Osteoblast (primary cell): ENCODE results near the gene GALNT2. TPM values are rescaled to one million over a fixed set of nuclear protein-coding genes. Genes with fewer than 3 reads are reported as not detected.

Experiments
- DNase-seq: peaks from one replicate; pipeline ENCODE4 v3.0.0; 2011; ENCODE audit warnings: low spot score, mixed read lengths; ENCODE audit not compliant: insufficient read length; ENCODE audit errors: missing footprints
- H2AFZ ChIP-seq: 2 replicates; pipeline ENCODE4 v1.6.0; 2011; ENCODE audit warnings: mild to moderate bottlenecking, low read length
- H3K27ac ChIP-seq: 2 replicates; pipeline ENCODE4 v1.5.1; 2011; ENCODE audit warnings: mild to moderate bottlenecking, low read depth, low read length, moderate library complexity
- H3K27me3 ChIP-seq: 2 replicates; pipeline ENCODE4 v1.6.0; 2012; ENCODE audit warnings: mild to moderate bottlenecking, control low read depth, inconsistent platforms, low read length, moderate library complexity; ENCODE audit not compliant: insufficient read depth
- H3K36me3 ChIP-seq: 2 replicates; pipeline ENCODE4 v1.5.1; 2011; ENCODE audit warnings: mild to moderate bottlenecking, low read length, control low read depth, moderate library complexity; ENCODE audit not compliant: insufficient read depth
- H3K4me1 ChIP-seq: 2 replicates; pipeline ENCODE4 v1.5.1; 2011; ENCODE audit warnings: mild to moderate bottlenecking, low read length, control low read depth, moderate library complexity; ENCODE audit not compliant: insufficient read depth
- H3K4me2 ChIP-seq: 2 replicates; pipeline ENCODE4 v1.6.0; 2011; ENCODE audit warnings: mild to moderate bottlenecking, low read length; ENCODE audit not compliant: insufficient read depth
- H3K4me3 ChIP-seq: fragments of 200-600 bp; sonication (generic); 3 replicates; pipeline ENCODE4 v1.5.1; 2012; ENCODE audit warnings: mild to moderate bottlenecking, low read length, inconsistent platforms; ENCODE audit not compliant: insufficient read depth
- H3K79me2 ChIP-seq: 2 replicates; pipeline ENCODE4 v1.6.0; 2012; ENCODE audit warnings: mild to moderate bottlenecking, low read length, control low read depth, inconsistent platforms; ENCODE audit not compliant: insufficient read depth
- H3K9me3 ChIP-seq: 2 replicates; pipeline ENCODE4 v1.5.1; 2011; ENCODE audit warnings: low read depth, low read length, control low read depth
- H4K20me1 ChIP-seq: 2 replicates; pipeline ENCODE4 v1.6.0; 2012; ENCODE audit warnings: mild to moderate bottlenecking, low read length, control low read depth; ENCODE audit not compliant: insufficient read depth
- total RNA-seq: library from RNA; depleted of rRNA; stranded (reverse); fragments of >200 nt; gene quantifications from 2 replicates; pipeline ENCODE4 v1.2.3, GENCODE V29; 2012
- TF ChIP-seq, protein P1 (sequence below): IDR thresholded peaks from 2 replicates; pipeline ENCODE4 v1.5.1; 2011; ENCODE audit warnings: mild to moderate bottlenecking, low read depth, low read length, moderate library complexity; ENCODE audit errors: extremely low read depth

Gene GALNT2
- total RNA-seq, 1 donor, result 83.2 TPM

DNA sequence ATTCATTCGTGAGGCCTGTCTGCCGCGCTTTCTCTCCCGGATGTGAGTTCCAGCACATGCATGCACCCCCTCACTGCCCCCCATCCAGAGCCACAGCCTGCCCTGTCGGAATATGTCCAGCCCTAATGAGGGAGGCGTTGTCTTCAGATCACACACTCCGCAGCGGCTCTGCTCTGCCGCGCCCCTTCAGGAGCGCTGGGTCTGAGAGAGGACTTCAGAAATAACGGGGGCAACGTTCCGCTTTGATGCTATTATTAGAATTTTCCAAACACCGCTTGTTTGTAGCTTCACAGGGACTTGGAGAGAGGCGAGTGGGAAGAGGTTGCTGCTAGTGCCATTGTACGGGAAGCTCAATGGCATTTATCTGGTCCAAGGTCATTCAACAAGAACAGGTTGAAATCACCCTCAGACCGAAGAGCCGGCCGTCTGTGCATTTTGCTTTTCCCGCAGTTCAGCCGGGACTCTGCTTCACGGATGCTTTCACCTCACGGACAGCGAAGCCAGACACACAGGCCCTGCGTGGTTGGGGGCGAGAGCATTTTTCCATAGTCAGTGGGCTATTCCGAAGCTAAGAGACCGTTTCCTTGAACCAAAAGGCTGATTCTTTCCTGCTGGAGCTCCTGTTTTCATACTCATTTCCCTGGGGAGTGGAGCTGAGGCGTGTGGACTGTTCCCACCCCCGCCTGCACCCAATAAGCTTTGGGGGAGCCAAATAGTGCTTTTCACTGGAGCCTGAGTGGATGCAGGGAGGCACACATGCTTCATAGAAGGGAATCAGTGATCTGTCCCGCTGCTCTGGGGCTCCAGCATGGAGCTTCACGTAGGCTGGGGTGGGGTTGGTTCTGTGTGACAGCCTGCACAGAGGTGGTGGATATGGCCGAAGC is 69.7 kb downstream of the GALNT2 start:
- no peaks in the 10 kb centered on the region for H3K9me3 ChIP-seq
- peaks cover 93% of the 10 kb centered on the region for H3K79me2 ChIP-seq
- peaks cover 4% of the 10 kb centered on the region for H3K36me3 ChIP-seq
- H3K27me3 ChIP-seq, result no peaks in the 10 kb centered on the region
- peaks cover 46% of the 10 kb centered on the region for H4K20me1 ChIP-seq
- H3K4me1 ChIP-seq, result peaks cover 22% of the 10 kb centered on the region
- H3K27ac ChIP-seq, result no peak overlapping the region
- H3K4me3 ChIP-seq, result no peak overlapping the region
- no peak overlapping the region for H3K4me2 ChIP-seq
- H2AFZ ChIP-seq, result no peak overlapping the region
- DNase-seq, result no peak
- TF ChIP-seq, protein P1, sequence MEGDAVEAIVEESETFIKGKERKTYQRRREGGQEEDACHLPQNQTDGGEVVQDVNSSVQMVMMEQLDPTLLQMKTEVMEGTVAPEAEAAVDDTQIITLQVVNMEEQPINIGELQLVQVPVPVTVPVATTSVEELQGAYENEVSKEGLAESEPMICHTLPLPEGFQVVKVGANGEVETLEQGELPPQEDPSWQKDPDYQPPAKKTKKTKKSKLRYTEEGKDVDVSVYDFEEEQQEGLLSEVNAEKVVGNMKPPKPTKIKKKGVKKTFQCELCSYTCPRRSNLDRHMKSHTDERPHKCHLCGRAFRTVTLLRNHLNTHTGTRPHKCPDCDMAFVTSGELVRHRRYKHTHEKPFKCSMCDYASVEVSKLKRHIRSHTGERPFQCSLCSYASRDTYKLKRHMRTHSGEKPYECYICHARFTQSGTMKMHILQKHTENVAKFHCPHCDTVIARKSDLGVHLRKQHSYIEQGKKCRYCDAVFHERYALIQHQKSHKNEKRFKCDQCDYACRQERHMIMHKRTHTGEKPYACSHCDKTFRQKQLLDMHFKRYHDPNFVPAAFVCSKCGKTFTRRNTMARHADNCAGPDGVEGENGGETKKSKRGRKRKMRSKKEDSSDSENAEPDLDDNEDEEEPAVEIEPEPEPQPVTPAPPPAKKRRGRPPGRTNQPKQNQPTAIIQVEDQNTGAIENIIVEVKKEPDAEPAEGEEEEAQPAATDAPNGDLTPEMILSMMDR, result no peak

DNA sequence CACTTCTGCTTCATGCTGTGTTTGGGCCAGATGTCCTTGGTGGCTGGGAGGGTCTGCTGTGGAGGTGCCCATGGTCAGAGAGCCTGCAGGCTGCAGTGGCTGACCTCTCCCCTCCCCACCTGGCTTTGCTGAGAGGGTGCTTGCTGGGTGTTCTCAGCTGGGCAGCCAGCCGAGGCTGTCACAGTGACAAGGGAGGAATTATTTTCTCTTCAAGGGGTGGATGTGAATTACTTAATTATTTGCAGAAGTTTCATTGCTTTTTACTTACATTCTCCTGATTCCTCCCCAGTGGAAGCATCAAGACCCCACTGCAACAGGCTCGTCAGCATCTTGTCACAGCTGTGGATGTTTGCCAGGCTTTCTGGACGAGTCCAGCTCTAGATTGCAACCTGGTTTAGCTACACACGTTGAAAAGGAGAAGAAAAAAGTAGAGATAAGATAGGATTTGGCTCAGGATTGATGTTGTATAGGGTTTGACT is 70.3 kb downstream of the GALNT2 start:
- Histone ChIP-seq H3K36me3 (peaks cover 4% of the 10 kb centered on the region), H3K79me2 (peaks cover 93% of the 10 kb centered on the region), H3K27me3 (no peaks in the 10 kb centered on the region), H3K27ac (no peak overlapping the region), H4K20me1 (peaks cover 46% of the 10 kb centered on the region), H3K4me1 (peaks cover 22% of the 10 kb centered on the region), H3K9me3 (no peaks in the 10 kb centered on the region), H3K4me3 (no peak overlapping the region), H2AFZ (no peak overlapping the region), H3K4me2 (no peak overlapping the region)
- no peak for DNase-seq
- TF ChIP-seq, protein P1, result no peak

DNA sequence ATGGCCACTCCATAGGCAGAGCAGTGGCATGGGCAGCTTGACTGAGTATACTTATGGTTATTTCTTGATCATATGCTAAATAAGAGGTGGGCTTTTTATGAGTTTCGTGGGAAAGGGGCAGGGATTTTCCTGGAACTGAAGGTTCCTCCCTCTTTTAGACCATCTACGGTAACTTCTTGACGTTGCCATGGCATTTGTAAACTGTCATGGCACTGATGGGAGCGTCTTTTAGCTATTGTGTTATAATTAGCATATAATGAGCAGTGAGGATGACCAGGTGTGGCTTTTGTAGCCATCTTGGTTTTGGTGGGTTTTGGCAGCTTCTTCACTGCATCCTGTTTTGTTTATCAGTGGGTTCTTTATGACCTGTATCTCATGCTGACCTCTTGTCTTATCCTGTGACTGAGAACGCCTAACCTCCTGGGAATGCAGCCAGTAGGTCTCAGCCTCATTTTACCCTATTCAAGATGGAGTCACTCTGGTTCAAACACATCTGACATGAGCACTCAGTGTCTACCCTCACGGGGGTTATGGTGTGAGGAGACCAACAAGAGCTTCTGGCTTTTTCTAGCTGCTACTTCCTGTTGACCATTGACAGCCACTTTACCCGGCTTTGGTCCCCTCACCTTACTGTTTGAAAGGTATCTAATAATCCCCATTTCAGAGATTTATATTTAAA is 71.7 kb downstream of the GALNT2 start:
- no peaks in the 10 kb centered on the region for H3K9me3 ChIP-seq
- H3K27me3 ChIP-seq, result no peaks in the 10 kb centered on the region
- peaks cover 97% of the 10 kb centered on the region for H3K79me2 ChIP-seq
- no peak overlapping the region for H3K4me3 ChIP-seq
- peak overlapping the region; percentile 87 for H3K27ac ChIP-seq
- peaks cover 4% of the 10 kb centered on the region for H3K36me3 ChIP-seq
- no peak overlapping the region for H3K4me2 ChIP-seq
- TF ChIP-seq, protein P1, result no peak
- no peak overlapping the region for H2AFZ ChIP-seq
- DNase-seq, result no peak
- H4K20me1 ChIP-seq, result peaks cover 55% of the 10 kb centered on the region
- H3K4me1 ChIP-seq, result peaks cover 22% of the 10 kb centered on the region

- TF ChIP-seq, protein P1, result no peak
- Histone ChIP-seq H3K4me1 (peaks cover 22% of the 10 kb centered on the region), H3K9me3 (no peaks in the 10 kb centered on the region), H3K79me2 (peaks cover 99% of the 10 kb centered on the region), H2AFZ (no peak overlapping the region), H4K20me1 (peaks cover 60% of the 10 kb centered on the region), H3K36me3 (peaks cover 4% of the 10 kb centered on the region), H3K4me2 (no peak overlapping the region), H3K27ac (peak overlapping the region; percentile 87), H3K4me3 (no peak overlapping the region), H3K27me3 (no peaks in the 10 kb centered on the region)
- no peak for DNase-seq
These were observed 72.3 kb downstream of the GALNT2 start for GRCh38 chr1:230139315-230139714.
